Measurements from ENCODE around the gene NDUFS4.

DNA sequence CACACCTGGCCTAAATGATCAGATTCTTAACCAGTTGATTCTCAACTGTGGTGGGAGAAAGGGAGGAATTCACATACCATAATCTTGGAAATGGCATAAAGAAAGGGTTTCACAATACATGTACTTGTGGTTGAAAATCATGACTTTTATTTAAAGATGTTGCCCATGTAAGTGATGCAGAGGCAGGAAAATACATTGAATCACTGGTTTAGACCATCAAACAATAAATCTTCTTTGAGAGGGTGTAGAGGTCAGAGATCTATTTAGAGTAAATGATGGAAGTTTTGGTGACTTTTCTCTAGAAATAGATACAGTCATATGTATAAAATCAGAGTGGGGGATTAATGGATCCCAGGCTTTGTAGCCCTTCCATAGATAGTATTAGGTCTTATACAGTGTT lies 15.4 kb downstream of the NDUFS4 start:
- TF ChIP-seq CTCF (IDR thresholded peaks at IDR 0.05; ENCODE audit: insufficient read depth, low read length) = no peak
- TF ChIP-seq POLR2AphosphoS5 (IDR thresholded peaks at IDR 0.05; ENCODE audit: low read depth) = no peak
- no peak for TF ChIP-seq SPI1 (IDR thresholded peaks at IDR 0.05; ENCODE audit: borderline replicate concordance, low read depth)
- no peak for TF ChIP-seq GABPA (IDR thresholded peaks at IDR 0.05; ENCODE audit: low read depth)
- TF ChIP-seq, protein P1, sequence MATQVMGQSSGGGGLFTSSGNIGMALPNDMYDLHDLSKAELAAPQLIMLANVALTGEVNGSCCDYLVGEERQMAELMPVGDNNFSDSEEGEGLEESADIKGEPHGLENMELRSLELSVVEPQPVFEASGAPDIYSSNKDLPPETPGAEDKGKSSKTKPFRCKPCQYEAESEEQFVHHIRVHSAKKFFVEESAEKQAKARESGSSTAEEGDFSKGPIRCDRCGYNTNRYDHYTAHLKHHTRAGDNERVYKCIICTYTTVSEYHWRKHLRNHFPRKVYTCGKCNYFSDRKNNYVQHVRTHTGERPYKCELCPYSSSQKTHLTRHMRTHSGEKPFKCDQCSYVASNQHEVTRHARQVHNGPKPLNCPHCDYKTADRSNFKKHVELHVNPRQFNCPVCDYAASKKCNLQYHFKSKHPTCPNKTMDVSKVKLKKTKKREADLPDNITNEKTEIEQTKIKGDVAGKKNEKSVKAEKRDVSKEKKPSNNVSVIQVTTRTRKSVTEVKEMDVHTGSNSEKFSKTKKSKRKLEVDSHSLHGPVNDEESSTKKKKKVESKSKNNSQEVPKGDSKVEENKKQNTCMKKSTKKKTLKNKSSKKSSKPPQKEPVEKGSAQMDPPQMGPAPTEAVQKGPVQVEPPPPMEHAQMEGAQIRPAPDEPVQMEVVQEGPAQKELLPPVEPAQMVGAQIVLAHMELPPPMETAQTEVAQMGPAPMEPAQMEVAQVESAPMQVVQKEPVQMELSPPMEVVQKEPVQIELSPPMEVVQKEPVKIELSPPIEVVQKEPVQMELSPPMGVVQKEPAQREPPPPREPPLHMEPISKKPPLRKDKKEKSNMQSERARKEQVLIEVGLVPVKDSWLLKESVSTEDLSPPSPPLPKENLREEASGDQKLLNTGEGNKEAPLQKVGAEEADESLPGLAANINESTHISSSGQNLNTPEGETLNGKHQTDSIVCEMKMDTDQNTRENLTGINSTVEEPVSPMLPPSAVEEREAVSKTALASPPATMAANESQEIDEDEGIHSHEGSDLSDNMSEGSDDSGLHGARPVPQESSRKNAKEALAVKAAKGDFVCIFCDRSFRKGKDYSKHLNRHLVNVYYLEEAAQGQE (IDR thresholded peaks at IDR 0.05; ENCODE audit: insufficient replicate concordance, low read depth) = no peak

Data from HL-60 (cell line).